GM12892 (cell line): ENCODE measurements around the gene KAT2B.

Source experiments
- POLR2A ChIP-seq: IDR thresholded peaks from 2 replicates; pipeline ENCODE4 v1.6.1; 2011; ENCODE audit warnings: low read depth, low read length, control low read depth
- POLR2AphosphoS5 ChIP-seq: IDR thresholded peaks from 2 replicates; pipeline ENCODE4 v1.6.1; 2011; ENCODE audit warnings: low read depth, low read length, control low read depth
- TAF1 ChIP-seq: IDR thresholded peaks from 2 replicates; pipeline ENCODE4 v1.6.1; 2011; ENCODE audit warnings: low read depth, mild to moderate bottlenecking, control low read depth, low read length, borderline replicate concordance

DNA sequence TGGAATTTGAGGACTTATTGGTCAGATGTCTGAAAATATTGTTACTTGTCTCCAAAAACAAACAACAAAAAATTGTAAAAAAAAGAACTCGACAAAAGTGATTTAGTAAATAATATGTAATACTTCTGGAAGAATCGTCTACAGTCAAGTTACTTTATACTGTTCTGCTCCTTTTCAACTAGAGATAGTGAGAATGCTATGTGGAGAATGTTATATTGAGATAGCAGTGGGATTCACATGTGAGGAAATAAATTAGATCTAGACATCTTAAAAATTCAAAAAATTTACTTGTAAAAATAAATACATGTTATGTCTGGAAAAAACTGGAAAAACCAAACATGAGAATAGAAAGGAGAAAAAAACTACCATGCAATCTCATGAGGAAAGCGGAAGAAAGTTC, 80.8 kb downstream of the KAT2B start:
- no peak for TF ChIP-seq TAF1
- no peak for TF ChIP-seq POLR2AphosphoS5
- no peak for TF ChIP-seq POLR2A
